ENCODE results near the gene RACK1. TPM values are rescaled to one million over a fixed set of nuclear protein-coding genes. Genes with fewer than 3 reads are reported as not detected.
"Not testable (repeated sequence)": the region's sequence is repeated elsewhere in the genome, so short reads cannot be mapped to it uniquely, and the experiment has no call there.

Gene RACK1
- total and polyA plus RNA-seq, 2 of the 8 experiments (the other 6 are each of a cell fraction or from before 2014, with no cell fraction given), result 2,589 to 7,971 TPM

- WGBS, 2 experiments (ENCODE audit: extremely low coverage in 1 of 2, insufficient coverage in 1 of 2, insufficient read length in 1 of 2, insufficient replicate concordance in 2 of 2, low coverage in 1 of 2, low lambda C conversion rate in 2 of 2, missing lambda C conversion rate in 1 of 2), result 90% methylated on average over 12 of the region's 12 CpGs; no CpG with 5 or more reads in 1 of the 2 experiments
- H2AFZ ChIP-seq (ENCODE audit: low read length); H3K27me3 ChIP-seq (replicated peaks in 1 of 4; ENCODE audit: control insufficient read depth in 3 of 4, extremely low read depth in 1 of 4, insufficient read depth in 3 of 4, low read length in 3 of 4); H2BK15ac ChIP-seq (ENCODE audit: low read length); H3K4me2 ChIP-seq (ENCODE audit: insufficient read depth in 1 of 2, low read depth in 2 of 2, low read length in 2 of 2); H3K18ac ChIP-seq (ENCODE audit: extremely low read depth, low read length); H4K5ac ChIP-seq (ENCODE audit: insufficient read length, low read depth, low read length); H3K23ac ChIP-seq (ENCODE audit: insufficient read length); H3K4me3 ChIP-seq (ENCODE audit: extremely low read depth in 1 of 4, insufficient read depth in 2 of 4, low read depth in 3 of 4, low read length in 4 of 4); H3K14ac ChIP-seq (ENCODE audit: insufficient read length); H2BK120ac ChIP-seq (replicated peaks; ENCODE audit: low read depth, low read length); H3K79me1 ChIP-seq (ENCODE audit: low read depth, low read length); H3K4me1 ChIP-seq (replicated peaks in 1 of 4; ENCODE audit: control insufficient read depth in 3 of 4, insufficient read depth in 4 of 4, low read length in 3 of 4); H4K91ac ChIP-seq (replicated peaks; ENCODE audit: insufficient read length, low read length); H3K79me2 ChIP-seq (ENCODE audit: control insufficient read depth in 1 of 2, insufficient read depth in 2 of 2, low read length in 2 of 2); H2AK5ac ChIP-seq (ENCODE audit: low read depth, low read length); H2BK20ac ChIP-seq (ENCODE audit: low read length); DNase-seq (ENCODE audit: low read depth in 1 of 2, low spot score in 2 of 2); H3K56ac ChIP-seq (replicated peaks; ENCODE audit: insufficient read length, low read depth, low read length); H3K9me3 ChIP-seq (ENCODE audit: insufficient read depth in 2 of 2, low read depth in 1 of 2, low read length in 1 of 2); FAIRE-seq; H2BK12ac ChIP-seq (ENCODE audit: low read depth, low read length); H3K4ac ChIP-seq (replicated peaks; ENCODE audit: insufficient read length, low read depth, low read length); H3K23me2 ChIP-seq (ENCODE audit: low read depth, low read length); H4K20me1 ChIP-seq (replicated peaks in 1 of 2; ENCODE audit: control insufficient read depth in 1 of 2, insufficient read depth in 2 of 2, low read length in 2 of 2); H4K8ac ChIP-seq (ENCODE audit: extremely low read depth, insufficient read depth, low read length); H2BK5ac ChIP-seq (ENCODE audit: low read depth, low read length); H3K27ac ChIP-seq (ENCODE audit: low read depth, low read length); CTCF ChIA-PET (ENCODE audit: partially characterized antibody); H3K9ac ChIP-seq (replicated peaks in 1 of 4; ENCODE audit: extremely low read depth in 1 of 4, low read depth in 3 of 4, low read length in 3 of 4); H3K36me3 ChIP-seq (ENCODE audit: control insufficient read depth in 2 of 4, insufficient read depth in 4 of 4, low read length in 3 of 4): not testable (repeated sequence)
- POLR2A ChIA-PET (ENCODE audit: partially characterized antibody), result interaction anchor here (0.9 to 1.5 kb wide), 3 partner anchors 20 to 27 kb away, joined by 3 read pairs; no protein-coding TSS in a partner anchor
Measured at GRCh38 chr5:181267907-181268306, 24.2 kb upstream of the RACK1 start.

GRCh38 chr5:181267291-181267904 is 23.7 kb upstream of the RACK1 start:
- H3K27ac ChIP-seq (ENCODE audit: low read depth, low read length); H2BK20ac ChIP-seq (ENCODE audit: low read length); H3K4ac ChIP-seq (replicated peaks; ENCODE audit: insufficient read length, low read depth, low read length); CTCF ChIA-PET (ENCODE audit: partially characterized antibody); H3K9me3 ChIP-seq (ENCODE audit: insufficient read depth in 2 of 2, low read depth in 1 of 2, low read length in 1 of 2); H3K56ac ChIP-seq (replicated peaks; ENCODE audit: insufficient read length, low read depth, low read length); H3K79me2 ChIP-seq (ENCODE audit: control insufficient read depth in 1 of 2, insufficient read depth in 2 of 2, low read length in 2 of 2); FAIRE-seq; H2BK5ac ChIP-seq (ENCODE audit: low read depth, low read length); H3K79me1 ChIP-seq (ENCODE audit: low read depth, low read length); H3K14ac ChIP-seq (ENCODE audit: insufficient read length); H4K91ac ChIP-seq (replicated peaks; ENCODE audit: insufficient read length, low read length); H3K9ac ChIP-seq (replicated peaks in 1 of 4; ENCODE audit: extremely low read depth in 1 of 4, low read depth in 3 of 4, low read length in 3 of 4); H3K23me2 ChIP-seq (ENCODE audit: low read depth, low read length); DNase-seq (ENCODE audit: low read depth in 1 of 2, low spot score in 2 of 2); H3K36me3 ChIP-seq (ENCODE audit: control insufficient read depth in 2 of 4, insufficient read depth in 4 of 4, low read length in 3 of 4); H2BK12ac ChIP-seq (ENCODE audit: low read depth, low read length); H3K18ac ChIP-seq (ENCODE audit: extremely low read depth, low read length); H2BK15ac ChIP-seq (ENCODE audit: low read length); H2AK5ac ChIP-seq (ENCODE audit: low read depth, low read length); H4K5ac ChIP-seq (ENCODE audit: insufficient read length, low read depth, low read length); H3K4me3 ChIP-seq (ENCODE audit: extremely low read depth in 1 of 4, insufficient read depth in 2 of 4, low read depth in 3 of 4, low read length in 4 of 4); H4K8ac ChIP-seq (ENCODE audit: extremely low read depth, insufficient read depth, low read length); H2BK120ac ChIP-seq (replicated peaks; ENCODE audit: low read depth, low read length); H3K23ac ChIP-seq (ENCODE audit: insufficient read length); H3K4me1 ChIP-seq (replicated peaks in 1 of 4; ENCODE audit: control insufficient read depth in 3 of 4, insufficient read depth in 4 of 4, low read length in 3 of 4); H2AFZ ChIP-seq (ENCODE audit: low read length); H4K20me1 ChIP-seq (replicated peaks in 1 of 2; ENCODE audit: control insufficient read depth in 1 of 2, insufficient read depth in 2 of 2, low read length in 2 of 2); H3K27me3 ChIP-seq (replicated peaks in 1 of 4; ENCODE audit: control insufficient read depth in 3 of 4, extremely low read depth in 1 of 4, insufficient read depth in 3 of 4, low read length in 3 of 4): not testable (repeated sequence)
- H3K4me2 ChIP-seq (ENCODE audit: insufficient read depth in 1 of 2, low read depth in 2 of 2, low read length in 2 of 2), result peak overlapping the region in 1 of 2 experiments; percentile 20; a peak in 1 of 4 replicates
- 62% methylated on average over 8 of the region's 8 CpGs; no CpG with 5 or more reads in 1 of the 2 experiments for WGBS, 2 experiments (ENCODE audit: extremely low coverage in 1 of 2, insufficient coverage in 1 of 2, insufficient read length in 1 of 2, insufficient replicate concordance in 2 of 2, low coverage in 1 of 2, low lambda C conversion rate in 2 of 2, missing lambda C conversion rate in 1 of 2)
- POLR2A ChIA-PET (ENCODE audit: partially characterized antibody), result interaction anchor here (1.5 kb wide), 1 partner anchor 21 kb away, joined by 3 read pairs; no protein-coding TSS in a partner anchor
